IPS-18a (cell line): ENCODE results near the gene RPTOR.

Source experiments
- H3K27ac ChIP-seq: one replicate; pipeline ENCODE4 v1.5.1; 2013; ENCODE audit warnings: low read length
- H3K27me3 ChIP-seq: one replicate; pipeline ENCODE4 v1.6.1; 2013; ENCODE audit warnings: mild to moderate bottlenecking, low read length; ENCODE audit not compliant: control insufficient read depth, insufficient read depth
- H3K36me3 ChIP-seq: one replicate; pipeline ENCODE4 v1.6.1; 2013; ENCODE audit warnings: low read depth, low read length; ENCODE audit not compliant: control insufficient read depth
- H3K4me1 ChIP-seq: one replicate; pipeline ENCODE4 v1.6.1; 2013; ENCODE audit warnings: low read depth, low read length; ENCODE audit not compliant: control insufficient read depth
- H3K4me3 ChIP-seq: one replicate; pipeline ENCODE4 v1.5.1; 2013; ENCODE audit warnings: low read length
- H3K9ac ChIP-seq: one replicate; pipeline ENCODE4 v1.6.1; 2013; ENCODE audit warnings: mild to moderate bottlenecking, low read length, moderate library complexity
- H3K9me3 ChIP-seq: one replicate; pipeline ENCODE4 v1.6.1; 2013; ENCODE audit warnings: low read depth, low read length; ENCODE audit not compliant: control insufficient read depth

RPTOR gene

GRCh38 chr17:80710714-80711302 lies 166.2 kb downstream of the RPTOR start:
- Histone ChIP-seq H3K4me3 (no peak overlapping the region), H3K9me3 (no peaks in the 10 kb centered on the region), H3K36me3 (no peaks in the 10 kb centered on the region), H3K27me3 (no peaks in the 10 kb centered on the region), H3K4me1 (peaks cover 15% of the 10 kb centered on the region), H3K9ac (no peak overlapping the region), H3K27ac (no peak overlapping the region)

GRCh38 chr17:80712089-80712488 lies 167.5 kb downstream of the RPTOR start:
- H3K27me3 ChIP-seq, result no peaks in the 10 kb centered on the region
- no peak overlapping the region for H3K27ac ChIP-seq
- no peak overlapping the region for H3K4me3 ChIP-seq
- H3K4me1 ChIP-seq, result peaks cover 9% of the 10 kb centered on the region
- no peaks in the 10 kb centered on the region for H3K9me3 ChIP-seq
- H3K36me3 ChIP-seq, result no peaks in the 10 kb centered on the region
- no peak overlapping the region for H3K9ac ChIP-seq

DNA sequence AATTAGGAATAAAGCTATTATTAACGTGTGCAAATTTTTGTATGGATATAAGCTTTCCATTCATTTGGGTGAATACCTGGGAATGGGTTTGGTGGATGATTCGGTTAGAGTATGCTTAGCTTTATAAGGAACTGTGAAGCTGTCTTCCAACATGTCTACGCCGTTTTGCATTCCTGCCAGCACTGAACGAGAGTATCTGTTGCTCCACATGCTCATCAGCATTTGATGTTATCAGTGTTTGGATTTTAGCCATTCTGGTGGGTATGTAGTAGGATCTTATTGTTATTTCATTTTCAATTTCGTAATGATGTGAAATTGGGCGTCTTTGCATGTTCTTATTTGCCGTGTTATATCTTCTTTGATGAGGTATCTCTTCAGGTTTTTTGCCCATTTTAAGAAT lies 168.0 kb downstream of the RPTOR start:
- Histone ChIP-seq H3K27ac (no peak overlapping the region), H3K9me3 (no peaks in the 10 kb centered on the region), H3K4me3 (no peak overlapping the region), H3K4me1 (peaks cover 9% of the 10 kb centered on the region), H3K27me3 (no peaks in the 10 kb centered on the region), H3K9ac (no peak overlapping the region), H3K36me3 (no peaks in the 10 kb centered on the region)

GRCh38 chr17:80716986-80717719 lies 172.5 kb downstream of the RPTOR start:
- Histone ChIP-seq H3K4me1 (peaks cover 8% of the 10 kb centered on the region), H3K4me3 (no peak overlapping the region), H3K27ac (no peak overlapping the region), H3K9me3 (no peaks in the 10 kb centered on the region), H3K27me3 (no peaks in the 10 kb centered on the region), H3K9ac (no peak overlapping the region), H3K36me3 (no peaks in the 10 kb centered on the region)

GRCh38 chr17:80717720-80718083 lies 173.1 kb downstream of the RPTOR start:
- H3K9me3 ChIP-seq, result no peaks in the 10 kb centered on the region
- peaks cover 8% of the 10 kb centered on the region for H3K4me1 ChIP-seq
- no peaks in the 10 kb centered on the region for H3K36me3 ChIP-seq
- no peaks in the 10 kb centered on the region for H3K27me3 ChIP-seq
- H3K4me3 ChIP-seq, result no peak overlapping the region
- H3K9ac ChIP-seq, result no peak overlapping the region
- no peak overlapping the region for H3K27ac ChIP-seq

- Histone ChIP-seq H3K4me1 (peaks cover 8% of the 10 kb centered on the region), H3K27me3 (no peaks in the 10 kb centered on the region), H3K9me3 (no peaks in the 10 kb centered on the region), H3K4me3 (no peak overlapping the region), H3K9ac (no peak overlapping the region), H3K27ac (no peak overlapping the region), H3K36me3 (no peaks in the 10 kb centered on the region)
Measured at GRCh38 chr17:80718428-80718827, 173.8 kb downstream of the RPTOR start.

DNA sequence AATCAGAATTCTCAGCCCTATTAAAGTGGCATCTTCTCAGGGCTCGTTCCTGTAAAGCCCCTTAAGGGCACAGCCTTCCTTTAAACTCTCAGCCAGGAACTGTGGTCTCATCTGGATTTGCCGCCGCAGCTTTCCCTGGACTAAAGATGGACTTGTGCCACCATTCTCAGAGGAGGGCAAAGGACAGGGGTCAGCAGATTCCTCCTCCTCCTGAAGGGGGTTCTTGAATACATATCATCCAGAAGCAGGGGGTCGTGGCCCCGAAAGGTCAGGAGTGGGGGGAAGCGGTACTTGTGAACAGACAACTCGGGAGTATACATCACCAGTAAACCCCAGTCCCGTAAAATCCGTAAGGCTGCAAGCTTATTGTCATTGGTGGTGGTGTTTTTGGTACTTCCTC lies 174.8 kb downstream of the RPTOR start:
- H3K9me3 ChIP-seq, result no peaks in the 10 kb centered on the region
- no peak overlapping the region for H3K27ac ChIP-seq
- no peak overlapping the region for H3K9ac ChIP-seq
- no peaks in the 10 kb centered on the region for H3K36me3 ChIP-seq
- H3K4me1 ChIP-seq, result peaks cover 8% of the 10 kb centered on the region
- no peaks in the 10 kb centered on the region for H3K27me3 ChIP-seq
- no peak overlapping the region for H3K4me3 ChIP-seq

- H3K4me1 ChIP-seq, result peaks cover 8% of the 10 kb centered on the region
- no peak overlapping the region for H3K9ac ChIP-seq
- no peaks in the 10 kb centered on the region for H3K9me3 ChIP-seq
- H3K27ac ChIP-seq, result no peak overlapping the region
- H3K36me3 ChIP-seq, result no peaks in the 10 kb centered on the region
- no peak overlapping the region for H3K4me3 ChIP-seq
- H3K27me3 ChIP-seq, result no peaks in the 10 kb centered on the region
Measured at GRCh38 chr17:80720610-80721577, 176.3 kb downstream of the RPTOR start.

GRCh38 chr17:80722661-80723060 lies 178.0 kb downstream of the RPTOR start:
- H3K4me1 ChIP-seq, result peaks cover 8% of the 10 kb centered on the region
- H3K4me3 ChIP-seq, result no peak overlapping the region
- H3K9me3 ChIP-seq, result no peaks in the 10 kb centered on the region
- no peak overlapping the region for H3K9ac ChIP-seq
- no peaks in the 10 kb centered on the region for H3K27me3 ChIP-seq
- no peak overlapping the region for H3K27ac ChIP-seq
- no peaks in the 10 kb centered on the region for H3K36me3 ChIP-seq

GRCh38 chr17:80724775-80725266 lies 180.2 kb downstream of the RPTOR start:
- Histone ChIP-seq H3K36me3 (no peaks in the 10 kb centered on the region), H3K27me3 (no peaks in the 10 kb centered on the region), H3K9me3 (no peaks in the 10 kb centered on the region), H3K4me3 (no peak overlapping the region), H3K4me1 (no peaks in the 10 kb centered on the region), H3K9ac (no peak overlapping the region), H3K27ac (no peak overlapping the region)

- Histone ChIP-seq H3K27me3 (no peaks in the 10 kb centered on the region), H3K9me3 (no peaks in the 10 kb centered on the region), H3K4me3 (no peak overlapping the region), H3K36me3 (no peaks in the 10 kb centered on the region), H3K9ac (no peak overlapping the region), H3K27ac (no peak overlapping the region), H3K4me1 (no peaks in the 10 kb centered on the region)
Measured at GRCh38 chr17:80725517-80725916, 180.9 kb downstream of the RPTOR start.
